ENCODE data around the gene CASK. TPM values are rescaled to one million over a fixed set of nuclear protein-coding genes. Genes with fewer than 3 reads are reported as not detected.
"Not testable (repeated sequence)": the region's sequence is repeated elsewhere in the genome, so short reads cannot be mapped to it uniquely, and the experiment has no call there.

CASK gene
- total RNA-seq, 1 donor from 2014 or later = 13.4 TPM

DNA sequence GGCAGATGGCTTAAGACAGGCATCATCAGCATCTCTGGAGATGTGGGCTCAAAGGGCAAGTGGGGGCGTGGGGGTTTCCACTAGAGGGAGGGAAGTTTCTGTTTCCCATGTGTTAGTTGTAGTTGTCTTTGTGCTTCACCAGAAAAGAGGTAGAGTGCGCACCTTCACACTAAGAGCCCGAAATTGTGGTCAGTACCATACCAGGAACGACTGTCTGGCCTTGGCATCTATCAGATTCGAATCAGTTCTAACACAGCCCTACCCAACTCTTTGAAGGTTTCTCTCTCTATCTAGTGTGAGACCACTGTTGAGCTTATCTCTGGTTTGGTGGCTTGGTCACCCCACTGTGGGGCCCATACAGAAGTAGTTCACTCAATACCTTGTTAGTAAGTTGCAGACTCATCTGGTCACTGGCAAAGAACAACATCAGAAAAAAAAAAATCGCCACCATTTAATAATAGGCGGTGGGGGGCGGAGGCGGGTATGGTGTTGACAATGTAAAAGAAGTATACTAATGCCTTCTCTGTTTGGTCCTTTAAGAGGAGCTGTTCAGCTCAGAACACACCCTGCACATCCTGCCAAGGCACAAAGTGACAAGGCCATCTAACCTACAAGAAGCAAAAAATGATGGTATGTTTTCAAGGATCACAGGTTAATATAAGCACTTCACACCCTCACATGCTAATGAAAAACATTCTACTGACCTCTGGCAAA, 405.1 kb downstream of the CASK start:
- H3K27ac ChIP-seq (replicated peaks) = no peak overlapping the region
- DNase-seq = no peak
- no peaks in the 10 kb centered on the region for H3K4me1 ChIP-seq
- H3K27me3 ChIP-seq (ENCODE audit: low read depth) = no peaks in the 10 kb centered on the region
- TF ChIP-seq, protein P1, sequence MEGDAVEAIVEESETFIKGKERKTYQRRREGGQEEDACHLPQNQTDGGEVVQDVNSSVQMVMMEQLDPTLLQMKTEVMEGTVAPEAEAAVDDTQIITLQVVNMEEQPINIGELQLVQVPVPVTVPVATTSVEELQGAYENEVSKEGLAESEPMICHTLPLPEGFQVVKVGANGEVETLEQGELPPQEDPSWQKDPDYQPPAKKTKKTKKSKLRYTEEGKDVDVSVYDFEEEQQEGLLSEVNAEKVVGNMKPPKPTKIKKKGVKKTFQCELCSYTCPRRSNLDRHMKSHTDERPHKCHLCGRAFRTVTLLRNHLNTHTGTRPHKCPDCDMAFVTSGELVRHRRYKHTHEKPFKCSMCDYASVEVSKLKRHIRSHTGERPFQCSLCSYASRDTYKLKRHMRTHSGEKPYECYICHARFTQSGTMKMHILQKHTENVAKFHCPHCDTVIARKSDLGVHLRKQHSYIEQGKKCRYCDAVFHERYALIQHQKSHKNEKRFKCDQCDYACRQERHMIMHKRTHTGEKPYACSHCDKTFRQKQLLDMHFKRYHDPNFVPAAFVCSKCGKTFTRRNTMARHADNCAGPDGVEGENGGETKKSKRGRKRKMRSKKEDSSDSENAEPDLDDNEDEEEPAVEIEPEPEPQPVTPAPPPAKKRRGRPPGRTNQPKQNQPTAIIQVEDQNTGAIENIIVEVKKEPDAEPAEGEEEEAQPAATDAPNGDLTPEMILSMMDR (IDR thresholded peaks at IDR 0.05; ENCODE audit: borderline replicate concordance) = no peak
- no peaks in the 10 kb centered on the region for H3K36me3 ChIP-seq
- H3K4me3 ChIP-seq = no peak overlapping the region
- no peaks in the 10 kb centered on the region for H3K9me3 ChIP-seq (replicated peaks)
- intact Hi-C loops (cut with micrococcal nuclease) = no loop called here

DNA sequence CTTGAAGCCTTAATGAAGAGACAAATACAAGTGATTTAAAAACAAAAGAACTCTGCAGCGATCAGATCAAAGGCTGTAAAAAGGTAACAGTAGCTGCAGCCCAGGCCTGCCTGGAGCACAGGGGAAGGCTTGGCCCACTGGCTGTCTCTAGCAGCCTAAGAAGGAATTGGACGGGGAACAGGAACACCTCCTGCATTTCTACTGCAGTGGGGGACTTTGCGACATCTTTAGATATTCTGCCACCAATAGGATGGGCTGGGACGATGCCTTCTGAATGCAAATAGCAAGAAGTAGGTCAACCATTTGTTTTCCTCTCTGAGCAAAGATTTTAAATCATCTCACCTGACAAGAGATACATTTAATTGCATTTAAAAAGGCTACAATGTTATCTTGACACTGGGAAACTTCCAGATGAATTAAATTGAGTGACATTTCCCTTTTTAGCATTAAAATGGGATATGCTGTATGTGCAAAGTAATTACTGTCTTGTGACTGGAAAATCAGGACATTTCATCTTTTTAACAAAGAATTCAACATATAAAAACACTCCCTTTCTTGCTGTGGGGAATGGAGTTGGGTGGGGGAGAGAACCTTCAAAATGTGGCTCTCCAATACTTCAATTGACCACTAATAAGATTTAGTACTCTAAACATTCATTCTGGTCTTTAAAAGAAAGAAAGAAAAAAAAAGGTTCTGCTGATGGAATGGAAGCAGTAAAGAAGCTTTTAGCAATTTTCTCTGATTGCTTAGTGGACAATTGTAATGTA, 406.2 kb downstream of the CASK start:
- Histone ChIP-seq H3K4me3 (no peak overlapping the region), H3K9me3 (replicated peaks) (no peaks in the 10 kb centered on the region), H3K4me1 (no peaks in the 10 kb centered on the region), H3K27me3 (ENCODE audit: low read depth) (no peaks in the 10 kb centered on the region), H3K27ac (replicated peaks) (no peak overlapping the region), H3K36me3 (no peaks in the 10 kb centered on the region)
- TF ChIP-seq, protein P1 (IDR thresholded peaks at IDR 0.05; ENCODE audit: borderline replicate concordance) = no peak
- no peak for DNase-seq
- intact Hi-C loops (cut with micrococcal nuclease) = no loop called here

DNA sequence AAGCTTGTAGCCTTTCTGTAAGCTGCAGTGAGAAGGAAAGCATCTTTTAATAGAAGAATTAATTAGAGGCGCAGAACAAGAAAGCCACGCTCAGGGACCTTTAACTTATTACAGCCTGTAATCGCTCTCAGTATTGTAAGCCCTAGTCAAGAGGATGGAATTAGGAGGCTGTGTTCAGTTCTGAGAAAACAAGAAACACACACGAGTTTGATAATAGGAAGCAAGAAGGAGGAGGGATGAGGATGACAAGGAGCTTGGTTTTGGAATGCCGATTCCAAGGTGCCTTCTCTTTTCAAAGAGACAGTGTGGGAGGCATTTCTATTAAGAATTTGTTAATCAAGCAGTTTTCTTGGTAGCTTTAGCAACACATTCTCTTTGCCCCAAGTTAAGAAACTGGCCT, 406.9 kb downstream of the CASK start:
- TF ChIP-seq, protein P1 (IDR thresholded peaks at IDR 0.05; ENCODE audit: borderline replicate concordance) = no peak
- intact Hi-C loops (cut with micrococcal nuclease) = no loop called here
- H3K4me1 ChIP-seq = no peaks in the 10 kb centered on the region
- no peaks in the 10 kb centered on the region for H3K9me3 ChIP-seq (replicated peaks)
- H3K36me3 ChIP-seq = no peaks in the 10 kb centered on the region
- H3K4me3 ChIP-seq = no peak overlapping the region
- no peak overlapping the region for H3K27ac ChIP-seq (replicated peaks)
- H3K27me3 ChIP-seq (ENCODE audit: low read depth) = no peaks in the 10 kb centered on the region
- DNase-seq = no peak

DNA sequence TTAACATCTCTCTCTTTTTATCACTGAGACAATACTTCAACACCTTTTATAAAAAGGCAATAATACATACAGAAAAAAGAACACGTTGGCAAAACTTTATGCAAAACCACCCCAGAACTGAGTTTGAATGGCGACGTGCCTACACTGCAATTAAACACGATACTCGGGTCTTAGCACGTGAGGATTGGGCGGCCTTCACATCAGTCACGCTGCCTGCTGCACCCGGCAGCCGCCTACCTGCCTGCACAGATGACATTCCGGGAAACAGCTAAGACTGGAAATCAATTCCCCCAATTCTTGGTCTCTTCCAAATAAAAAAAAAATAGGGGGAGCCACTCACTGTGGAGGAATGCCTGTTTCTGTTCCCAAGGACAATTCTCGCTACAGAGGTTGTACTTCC, 408.0 kb downstream of the CASK start:
- Histone ChIP-seq H3K4me3 (no peak overlapping the region), H3K27me3 (ENCODE audit: low read depth) (no peaks in the 10 kb centered on the region), H3K36me3 (no peaks in the 10 kb centered on the region), H3K4me1 (no peaks in the 10 kb centered on the region), H3K27ac (replicated peaks) (no peak overlapping the region), H3K9me3 (replicated peaks) (no peaks in the 10 kb centered on the region)
- intact Hi-C loops (cut with micrococcal nuclease) = no loop called here
- no peak for DNase-seq
- TF ChIP-seq, protein P1 (IDR thresholded peaks at IDR 0.05; ENCODE audit: borderline replicate concordance) = no peak

DNA sequence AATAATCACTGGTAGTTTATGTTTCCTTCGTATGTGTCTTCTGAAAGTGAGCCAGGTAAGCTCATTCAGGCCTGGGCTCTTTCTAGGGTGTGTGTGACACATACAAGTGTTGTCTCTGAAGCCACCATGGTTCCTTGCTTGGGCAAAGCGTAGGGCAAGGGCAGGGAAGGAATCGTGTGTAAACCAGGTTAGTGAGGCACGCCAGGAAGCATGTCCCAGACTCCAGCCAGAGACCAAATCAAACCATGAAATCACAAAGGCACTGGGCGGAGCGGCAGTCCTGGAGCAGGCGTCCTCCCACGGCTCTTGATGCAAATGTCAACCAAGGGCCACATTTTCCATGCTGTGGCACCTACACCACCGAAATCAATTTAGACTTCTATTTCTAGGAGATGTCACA, 409.2 kb downstream of the CASK start:
- Histone ChIP-seq H3K27me3 (ENCODE audit: low read depth) (no peaks in the 10 kb centered on the region), H3K27ac (replicated peaks) (no peak overlapping the region), H3K4me1 (no peaks in the 10 kb centered on the region), H3K9me3 (replicated peaks) (no peaks in the 10 kb centered on the region), H3K36me3 (no peaks in the 10 kb centered on the region), H3K4me3 (no peak overlapping the region)
- intact Hi-C loops (cut with micrococcal nuclease) = no loop called here
- DNase-seq = no peak
- TF ChIP-seq, protein P1 (IDR thresholded peaks at IDR 0.05; ENCODE audit: borderline replicate concordance) = no peak

DNA sequence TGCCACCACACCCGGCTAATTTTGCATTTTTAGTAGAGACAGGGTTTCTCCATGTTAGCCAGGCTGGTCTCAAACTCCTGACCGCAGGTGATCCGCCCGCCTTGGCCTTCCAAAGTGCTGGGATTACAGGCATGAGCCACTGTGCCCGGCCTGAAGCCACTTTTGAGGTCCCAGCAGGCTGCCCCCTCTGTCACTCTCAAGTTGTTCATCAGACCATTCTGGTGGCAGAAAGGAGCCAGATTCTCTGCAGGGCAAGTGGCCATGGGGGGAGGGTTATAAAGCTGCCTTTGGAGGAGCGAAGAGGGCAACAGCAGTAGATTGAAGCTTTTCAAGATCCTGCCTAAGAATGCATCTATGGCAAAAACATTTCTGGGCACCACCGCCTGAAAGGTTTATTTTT, 410.5 kb downstream of the CASK start:
- H3K36me3 ChIP-seq; H3K27ac ChIP-seq (replicated peaks); H3K4me1 ChIP-seq; H3K27me3 ChIP-seq (ENCODE audit: low read depth); intact Hi-C loops (cut with micrococcal nuclease); H3K9me3 ChIP-seq (replicated peaks); DNase-seq; H3K4me3 ChIP-seq: not testable (repeated sequence)

Data from left ventricle myocardium inferior (tissue), 1 donor.